ENCODE results near the gene GTPBP2.

The GTPBP2 gene

GRCh38 chr6:43625393-43625992 is 3.6 kb downstream of the GTPBP2 start:
- peaks cover 31% of the 10 kb centered on the region for H3K4me1 ChIP-seq
- H3K27me3 ChIP-seq = no peaks in the 10 kb centered on the region
- TF ChIP-seq Cebpa-rat (IDR thresholded peaks at IDR 0.05) = no peak
- H3K4me3 ChIP-seq = no peak overlapping the region
- H4K20me1 ChIP-seq = peaks cover 24% of the 10 kb centered on the region; the same call in 1 of the 2 replicates
- no peak overlapping the region for H3K4me2 ChIP-seq
- no peak overlapping the region for H3K27ac ChIP-seq
- peaks cover 62% of the 10 kb centered on the region for H3K36me3 ChIP-seq
- H3K9ac ChIP-seq = no peak overlapping the region
- no peaks in the 10 kb centered on the region for H3K9me3 ChIP-seq

GRCh38 chr6:43624786-43625288 is 4.2 kb downstream of the GTPBP2 start:
- Histone ChIP-seq H4K20me1 (peaks cover 25% of the 10 kb centered on the region; the same call in 1 of the 2 replicates), H3K9ac (no peak overlapping the region), H3K27me3 (no peaks in the 10 kb centered on the region), H3K27ac (no peak overlapping the region), H3K36me3 (peaks cover 68% of the 10 kb centered on the region), H3K4me3 (no peak overlapping the region), H3K4me1 (peaks cover 27% of the 10 kb centered on the region), H3K4me2 (no peak overlapping the region), H3K9me3 (no peaks in the 10 kb centered on the region)
- no peak for TF ChIP-seq Cebpa-rat (IDR thresholded peaks at IDR 0.05)

- no peak overlapping the region for H3K9ac ChIP-seq
- no peak overlapping the region for H3K27ac ChIP-seq
- no peaks in the 10 kb centered on the region for H3K9me3 ChIP-seq
- peaks cover 27% of the 10 kb centered on the region for H3K4me1 ChIP-seq
- no peaks in the 10 kb centered on the region for H3K27me3 ChIP-seq
- H4K20me1 ChIP-seq = peaks cover 25% of the 10 kb centered on the region; the same call in 1 of the 2 replicates
- H3K4me3 ChIP-seq = no peak overlapping the region
- no peak overlapping the region for H3K4me2 ChIP-seq
- H3K36me3 ChIP-seq = peaks cover 75% of the 10 kb centered on the region
- no peak for TF ChIP-seq Cebpa-rat (IDR thresholded peaks at IDR 0.05)
These were observed 4.9 kb downstream of the GTPBP2 start for GRCh38 chr6:43623880-43624785.

DNA sequence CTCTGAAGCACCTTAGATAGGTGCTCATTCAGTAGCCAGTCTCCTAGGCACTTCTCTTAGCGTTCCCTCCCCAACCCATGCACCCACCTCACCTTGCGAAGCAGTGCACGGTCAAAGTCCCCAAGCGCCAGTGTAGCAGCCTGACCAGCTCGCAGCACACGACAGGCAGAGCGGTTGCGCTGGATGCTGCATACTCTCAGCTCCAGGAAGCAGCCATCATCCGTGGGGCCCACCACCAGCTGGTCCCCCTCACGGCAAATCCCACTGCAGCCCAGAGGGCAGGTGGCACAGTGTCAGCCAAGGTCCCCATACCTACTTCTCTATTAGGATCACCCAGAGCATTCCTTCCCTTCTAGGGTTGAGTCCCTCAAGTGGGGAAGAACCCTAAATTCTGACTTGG is 6.5 kb downstream of the GTPBP2 start:
- Histone ChIP-seq H3K4me2 (no peak overlapping the region), H3K4me3 (no peak overlapping the region), H4K20me1 (peaks cover 25% of the 10 kb centered on the region; the same call in 1 of the 2 replicates), H3K27ac (no peak overlapping the region), H3K9ac (no peak overlapping the region), H3K9me3 (no peaks in the 10 kb centered on the region), H3K36me3 (peaks cover 90% of the 10 kb centered on the region), H3K4me1 (peaks cover 17% of the 10 kb centered on the region), H3K27me3 (no peaks in the 10 kb centered on the region)
- no peak for TF ChIP-seq Cebpa-rat (IDR thresholded peaks at IDR 0.05)

GRCh38 chr6:43621836-43622180 is 7.3 kb downstream of the GTPBP2 start:
- peaks cover 17% of the 10 kb centered on the region; the same call in 1 of the 2 replicates for H4K20me1 ChIP-seq
- no peaks in the 10 kb centered on the region for H3K9me3 ChIP-seq
- H3K27ac ChIP-seq = no peak overlapping the region
- no peak overlapping the region for H3K4me2 ChIP-seq
- H3K4me1 ChIP-seq = peaks cover 10% of the 10 kb centered on the region
- H3K27me3 ChIP-seq = no peaks in the 10 kb centered on the region
- no peak overlapping the region for H3K4me3 ChIP-seq
- TF ChIP-seq Cebpa-rat (IDR thresholded peaks at IDR 0.05) = no peak
- no peak overlapping the region for H3K9ac ChIP-seq
- H3K36me3 ChIP-seq = peaks cover 97% of the 10 kb centered on the region

DNA sequence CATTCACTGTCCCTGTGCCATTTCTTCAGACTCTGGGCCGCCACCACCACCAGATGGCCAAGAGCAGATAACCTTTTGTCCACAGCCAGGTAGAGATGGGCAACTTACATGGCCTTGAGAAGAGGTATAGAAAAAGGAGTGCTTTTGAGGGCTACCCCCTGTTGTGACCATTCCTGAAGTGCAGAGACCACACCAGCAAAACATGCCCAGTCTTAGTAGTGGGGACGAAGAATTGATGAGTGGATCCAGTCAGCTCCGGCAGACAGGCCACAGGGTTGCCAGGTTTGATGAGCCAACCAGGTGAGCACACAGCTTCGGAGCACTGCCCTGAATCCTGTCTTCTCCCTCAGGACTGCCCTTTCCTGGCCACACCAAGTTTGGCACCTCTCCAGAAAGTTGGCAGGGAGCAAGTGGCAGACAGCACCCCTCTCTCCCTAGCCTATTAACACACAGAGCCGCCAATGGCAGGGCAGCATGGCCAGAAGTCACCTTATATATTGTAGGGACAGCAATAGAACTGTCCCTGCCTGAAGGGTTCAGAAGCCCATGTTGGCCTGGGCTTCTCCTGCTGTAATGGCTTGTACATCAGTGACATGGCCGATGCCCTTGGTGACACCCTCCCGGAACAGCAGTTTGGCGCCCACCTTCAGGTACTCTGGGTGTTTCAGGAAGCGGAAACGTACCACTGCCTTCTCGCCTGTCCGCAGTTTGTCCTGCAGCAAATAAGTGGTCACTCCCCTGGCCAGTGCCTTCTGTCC is 7.8 kb downstream of the GTPBP2 start:
- H3K9ac ChIP-seq = no peak overlapping the region
- no peak overlapping the region for H3K4me3 ChIP-seq
- H4K20me1 ChIP-seq = peaks cover 12% of the 10 kb centered on the region; the same call in 1 of the 2 replicates
- no peaks in the 10 kb centered on the region for H3K9me3 ChIP-seq
- peaks cover 98% of the 10 kb centered on the region for H3K36me3 ChIP-seq
- H3K27me3 ChIP-seq = no peaks in the 10 kb centered on the region
- H3K27ac ChIP-seq = no peak overlapping the region
- H3K4me1 ChIP-seq = peaks cover 4% of the 10 kb centered on the region
- TF ChIP-seq Cebpa-rat (IDR thresholded peaks at IDR 0.05) = no peak
- no peak overlapping the region for H3K4me2 ChIP-seq

DNA sequence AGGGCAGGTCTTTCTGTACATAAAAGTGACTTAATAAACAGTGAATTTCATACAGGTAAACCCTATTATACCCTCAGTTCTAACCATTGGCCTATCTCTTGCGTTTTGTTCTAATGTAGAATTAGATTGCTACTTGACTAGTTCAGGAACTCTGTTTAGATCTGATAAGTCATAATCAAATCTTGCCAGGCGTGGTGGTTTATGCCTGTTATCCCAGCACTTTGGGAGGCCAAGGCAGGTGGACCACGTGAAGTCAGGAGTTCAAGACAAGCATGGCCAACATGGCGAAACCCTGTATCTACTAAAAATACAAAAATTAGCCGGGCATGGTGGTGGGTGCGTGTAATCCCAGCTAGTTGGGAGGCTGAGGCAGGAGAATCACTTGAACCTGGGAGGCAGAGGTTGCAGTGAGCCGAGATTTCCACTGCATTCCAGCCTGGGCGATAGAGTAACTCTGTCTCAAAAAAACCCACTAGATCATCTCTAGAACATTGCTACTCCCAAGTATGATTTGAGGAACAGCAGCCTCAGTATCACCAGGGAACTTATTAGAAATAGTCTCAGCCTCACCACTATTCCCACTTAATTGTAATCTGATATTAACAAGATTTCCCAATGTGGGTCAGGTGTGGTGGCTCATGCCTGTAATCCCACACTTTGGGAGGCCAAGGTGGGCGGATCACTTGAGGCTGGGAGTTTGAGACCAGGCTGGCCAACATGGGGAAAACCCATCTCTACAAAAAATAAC is 12.2 kb downstream of the GTPBP2 start:
- no peaks in the 10 kb centered on the region for H3K4me1 ChIP-seq
- peaks cover 98% of the 10 kb centered on the region for H3K36me3 ChIP-seq
- TF ChIP-seq Cebpa-rat (IDR thresholded peaks at IDR 0.05) = no peak
- H3K4me3 ChIP-seq = no peak overlapping the region
- H3K9me3 ChIP-seq = no peaks in the 10 kb centered on the region
- no peaks in the 10 kb centered on the region for H3K27me3 ChIP-seq
- H4K20me1 ChIP-seq = 0 out of 2 replicates have a peak, but pooled peaks cover 7% of the 10 kb centered on the region
- no peak overlapping the region for H3K27ac ChIP-seq
- no peak overlapping the region for H3K9ac ChIP-seq
- H3K4me2 ChIP-seq = no peak overlapping the region

- no peak for TF ChIP-seq Cebpa-rat (IDR thresholded peaks at IDR 0.05)
- no peaks in the 10 kb centered on the region for H3K27me3 ChIP-seq
- H3K9ac ChIP-seq = no peak overlapping the region
- no peaks in the 10 kb centered on the region for H3K9me3 ChIP-seq
- H3K27ac ChIP-seq = no peak overlapping the region
- H3K4me3 ChIP-seq = no peak overlapping the region
- H3K4me2 ChIP-seq = no peak overlapping the region
- H4K20me1 ChIP-seq = no peaks in the 10 kb centered on the region
- peaks cover 96% of the 10 kb centered on the region for H3K36me3 ChIP-seq
- H3K4me1 ChIP-seq = no peaks in the 10 kb centered on the region
These were observed 14.7 kb downstream of the GTPBP2 start for GRCh38 chr6:43614396-43614730.

- H4K20me1 ChIP-seq = no peaks in the 10 kb centered on the region
- H3K36me3 ChIP-seq = peaks cover 93% of the 10 kb centered on the region
- H3K4me1 ChIP-seq = peaks cover 3% of the 10 kb centered on the region
- no peak for TF ChIP-seq Cebpa-rat (IDR thresholded peaks at IDR 0.05)
- H3K9ac ChIP-seq = no peak overlapping the region
- H3K9me3 ChIP-seq = no peaks in the 10 kb centered on the region
- no peak overlapping the region for H3K4me3 ChIP-seq
- no peaks in the 10 kb centered on the region for H3K27me3 ChIP-seq
- H3K4me2 ChIP-seq = no peak overlapping the region
- no peak overlapping the region for H3K27ac ChIP-seq
These were observed 15.2 kb downstream of the GTPBP2 start for GRCh38 chr6:43613721-43614395.
